Measurements from ENCODE around the gene GNG8. TPM values are rescaled to one million over a fixed set of nuclear protein-coding genes. Genes with fewer than 3 reads are reported as not detected.

The GNG8 gene
- polyA plus RNA-seq, 1 donor from 2014 or later, result not detected

- Histone ChIP-seq H3K36me3 (ENCODE audit: insufficient read depth, low read length) (no peaks in the 10 kb centered on the region), H3K4me3 (ENCODE audit: low read length) (no peak overlapping the region), H3K27me3 (ENCODE audit: insufficient read depth, low read depth, low read length) (no peaks in the 10 kb centered on the region), H3K9me3 (ENCODE audit: low read length) (no peaks in the 10 kb centered on the region), H3K9ac (ENCODE audit: low read length) (no peak overlapping the region), H3K4me2 (ENCODE audit: low read length) (no peak overlapping the region), H4K20me1 (ENCODE audit: insufficient read depth) (no peaks in the 10 kb centered on the region), H3K9me2 (ENCODE audit: insufficient read depth, low read length) (no peaks in the 10 kb centered on the region), H3F3A (ENCODE audit: insufficient read depth, low read length, poor library complexity, severe bottlenecking) (no peaks in the 10 kb centered on the region), H3K27ac (ENCODE audit: low read length) (no peak overlapping the region), H3K79me2 (replicated peaks; ENCODE audit: insufficient read depth, low read length) (no peaks in the 10 kb centered on the region), H2AFZ (ENCODE audit: low read depth, low read length) (no peak overlapping the region)
- TF ChIP-seq EP300 (conservative IDR thresholded peaks at IDR 0.05; ENCODE audit: poor library complexity, severe bottlenecking), result no peak
- TF ChIP-seq MXI1 (conservative IDR thresholded peaks at IDR 0.05; ENCODE audit: poor library complexity, severe bottlenecking), result no peak
- TF ChIP-seq POLR2AphosphoS5 (IDR thresholded peaks at IDR 0.05), result no peak
- no peak for TF ChIP-seq TAF1 (IDR thresholded peaks at IDR 0.05; ENCODE audit: low read depth)
- no peak for TF ChIP-seq SMC3 (conservative IDR thresholded peaks at IDR 0.05; ENCODE audit: poor library complexity)
- TF ChIP-seq EZH2 (IDR thresholded peaks at IDR 0.05; ENCODE audit: borderline replicate concordance, insufficient read depth, low read length, poor library complexity, severe bottlenecking), result no peak
- no peak for TF ChIP-seq REST (IDR thresholded peaks at IDR 0.05; ENCODE audit: borderline replicate concordance)
- no peak for TF ChIP-seq CTCF (IDR thresholded peaks at IDR 0.05; ENCODE audit: poor library complexity, severe bottlenecking)
- no peak for TF ChIP-seq RAD21 (conservative IDR thresholded peaks at IDR 0.05)
Measured at GRCh38 chr19:46674416-46675178, 38.6 kb upstream of the GNG8 start.

GRCh38 chr19:46670813-46671212, 34.8 kb upstream of the GNG8 start:
- Histone ChIP-seq H3K79me2 (replicated peaks; ENCODE audit: insufficient read depth, low read length) (no peaks in the 10 kb centered on the region), H3K4me2 (ENCODE audit: low read length) (no peak overlapping the region), H3K36me3 (ENCODE audit: insufficient read depth, low read length) (no peaks in the 10 kb centered on the region), H3F3A (ENCODE audit: insufficient read depth, low read length, poor library complexity, severe bottlenecking) (no peaks in the 10 kb centered on the region), H4K20me1 (ENCODE audit: insufficient read depth) (no peaks in the 10 kb centered on the region), H3K9me3 (ENCODE audit: low read length) (no peaks in the 10 kb centered on the region), H3K27me3 (ENCODE audit: insufficient read depth, low read depth, low read length) (no peaks in the 10 kb centered on the region), H3K9me2 (ENCODE audit: insufficient read depth, low read length) (no peaks in the 10 kb centered on the region), H3K4me3 (ENCODE audit: low read length) (no peak overlapping the region), H2AFZ (ENCODE audit: low read depth, low read length) (no peak overlapping the region), H3K9ac (ENCODE audit: low read length) (no peak overlapping the region), H3K27ac (ENCODE audit: low read length) (no peak overlapping the region)
- TF ChIP-seq CTCF (IDR thresholded peaks at IDR 0.05; ENCODE audit: poor library complexity, severe bottlenecking) (no peak), EP300 (conservative IDR thresholded peaks at IDR 0.05; ENCODE audit: poor library complexity, severe bottlenecking) (no peak), SMC3 (conservative IDR thresholded peaks at IDR 0.05; ENCODE audit: poor library complexity) (no peak), RAD21 (conservative IDR thresholded peaks at IDR 0.05) (no peak), TAF1 (IDR thresholded peaks at IDR 0.05; ENCODE audit: low read depth) (no peak), MXI1 (conservative IDR thresholded peaks at IDR 0.05; ENCODE audit: poor library complexity, severe bottlenecking) (no peak), POLR2AphosphoS5 (IDR thresholded peaks at IDR 0.05) (no peak), EZH2 (IDR thresholded peaks at IDR 0.05; ENCODE audit: borderline replicate concordance, insufficient read depth, low read length, poor library complexity, severe bottlenecking) (no peak), REST (IDR thresholded peaks at IDR 0.05; ENCODE audit: borderline replicate concordance) (no peak)
